ENCODE measurements around the gene COL2A1.

DNA sequence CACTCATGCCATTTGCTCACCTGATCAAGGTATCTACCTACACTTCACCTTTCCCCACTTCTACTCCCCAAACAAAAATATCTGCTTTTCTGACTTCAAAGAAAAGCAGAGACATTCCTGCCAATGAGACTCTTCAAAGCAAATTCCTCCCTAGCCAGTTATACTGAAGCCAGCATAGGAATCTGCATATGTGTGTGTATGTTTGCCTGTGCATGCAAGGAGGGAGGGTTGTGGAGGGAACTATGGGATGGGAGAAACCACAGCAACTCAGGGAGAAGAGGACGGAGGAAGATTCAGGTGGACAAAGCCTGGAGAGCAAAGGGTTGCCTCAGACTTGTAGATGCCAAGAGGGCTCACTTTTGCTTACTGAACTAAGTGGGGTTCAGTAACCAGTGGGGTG is 73.1 kb downstream of the COL2A1 start:
- TF ChIP-seq PATZ1 (CRISPR knock-in tag; IDR thresholded peaks at IDR 0.05; ENCODE audit: borderline replicate concordance) (no peak), ARNTL (CRISPR knock-in tag; IDR thresholded peaks at IDR 0.05; ENCODE audit: borderline replicate concordance, low read depth) (no peak), TOX (CRISPR knock-in tag; IDR thresholded peaks at IDR 0.05; ENCODE audit: borderline replicate concordance) (no peak), ZFP3 (CRISPR knock-in tag; IDR thresholded peaks at IDR 0.05) (no peak), CSDC2 (CRISPR knock-in tag; IDR thresholded peaks at IDR 0.05) (no peak), CREB5 (CRISPR knock-in tag; IDR thresholded peaks at IDR 0.05; ENCODE audit: low read depth) (no peak), TCF4 (CRISPR knock-in tag; IDR thresholded peaks at IDR 0.05; ENCODE audit: borderline replicate concordance) (no peak), ESRRG (CRISPR knock-in tag; IDR thresholded peaks at IDR 0.05) (no peak), TSHZ2 (CRISPR knock-in tag; IDR thresholded peaks at IDR 0.05) (no peak), SNAI2 (CRISPR knock-in tag; IDR thresholded peaks at IDR 0.05) (no peak), GLIS3 (CRISPR knock-in tag; IDR thresholded peaks at IDR 0.05) (no peak), BACH2 (CRISPR knock-in tag; IDR thresholded peaks at IDR 0.05; ENCODE audit: borderline replicate concordance) (no peak)
